Mesendoderm (in vitro differentiated cells): ENCODE data around the gene LLCFC1.

Source experiments
- DNase-seq: peaks from one replicate; pipeline ENCODE4 v3.0.0; 2013
- H2AK5ac ChIP-seq: 2 replicates; pipeline ENCODE4 v1.6.1; 2013; ENCODE audit warnings: low read length, inconsistent platforms
- H2BK120ac ChIP-seq: 2 replicates; pipeline ENCODE4 v1.6.1; 2013; ENCODE audit warnings: low read depth, mild to moderate bottlenecking, low read length, moderate library complexity, mixed read lengths
- H2BK15ac ChIP-seq: replicated peaks from 2 replicates; pipeline ENCODE4 v1.6.1; 2013; ENCODE audit warnings: low read depth, mild to moderate bottlenecking, moderate library complexity
- H2BK5ac ChIP-seq: 2 replicates; pipeline ENCODE4 v1.6.1; 2013; ENCODE audit warnings: low read length, inconsistent platforms
- H3K18ac ChIP-seq: 2 replicates; pipeline ENCODE4 v1.6.1; 2013; ENCODE audit warnings: mild to moderate bottlenecking, low read length, mixed read lengths
- H3K23ac ChIP-seq: one replicate; pipeline ENCODE4 v1.6.1; 2013; ENCODE audit warnings: low read length
- H3K27ac ChIP-seq: 2 replicates; pipeline ENCODE4 v1.5.1; 2013; ENCODE audit warnings: low read depth, mild to moderate bottlenecking, inconsistent platforms, low read length, moderate library complexity
- H3K27me3 ChIP-seq: 2 replicates; pipeline ENCODE4 v1.6.1; 2013; ENCODE audit warnings: low read length, control low read depth, mild to moderate bottlenecking, inconsistent platforms; ENCODE audit not compliant: insufficient read depth, poor library complexity
- H3K36me3 ChIP-seq: 2 replicates; pipeline ENCODE4 v1.6.1; 2013; ENCODE audit warnings: low read length, inconsistent platforms; ENCODE audit not compliant: control insufficient read depth, insufficient read depth
- H3K4ac ChIP-seq: one replicate; pipeline ENCODE4 v1.6.1; 2013; ENCODE audit warnings: low read depth, mild to moderate bottlenecking, low read length, moderate library complexity
- H3K4me1 ChIP-seq: 2 replicates; pipeline ENCODE4 v1.6.1; 2013; ENCODE audit warnings: low read depth, low read length, inconsistent platforms; ENCODE audit not compliant: control insufficient read depth
- H3K4me2 ChIP-seq: 2 replicates; pipeline ENCODE4 v1.6.1; 2013; ENCODE audit warnings: low read length
- H3K4me3 ChIP-seq: 2 replicates; pipeline ENCODE4 v1.5.1; 2013; ENCODE audit warnings: mild to moderate bottlenecking, low read length
- H3K56ac ChIP-seq: one replicate; pipeline ENCODE4 v1.6.1; 2013; ENCODE audit warnings: low read length
- H3K79me1 ChIP-seq: 2 replicates; pipeline ENCODE4 v1.6.1; 2013; ENCODE audit warnings: low read length, inconsistent platforms
- H3K79me2 ChIP-seq: 2 replicates; pipeline ENCODE4 v1.6.1; 2013; ENCODE audit warnings: mild to moderate bottlenecking, low read length; ENCODE audit not compliant: control insufficient read depth, insufficient read depth
- H3K9ac ChIP-seq: 2 replicates; pipeline ENCODE4 v1.6.1; 2013; ENCODE audit warnings: low read length, inconsistent platforms
- H4K5ac ChIP-seq: one replicate; pipeline ENCODE4 v1.6.1; 2013; ENCODE audit warnings: low read length
- H4K8ac ChIP-seq: one replicate; pipeline ENCODE4 v1.6.1; 2013; ENCODE audit warnings: low read depth, mild to moderate bottlenecking, control low read depth, low read length, moderate library complexity
- WGBS: extraction: QIAGEN DNeasy Blood & Tissue Kit; methylation state at CpG from one replicate; pipeline ENCODE4 v1.1.7; 2013; ENCODE audit warnings: low lambda C conversion rate, missing lambda C conversion rate; ENCODE audit not compliant: insufficient coverage; ENCODE audit errors: extremely low coverage; 5-methylcytosine and 5-hydroxymethylcytosine counted together

The LLCFC1 gene

DNA sequence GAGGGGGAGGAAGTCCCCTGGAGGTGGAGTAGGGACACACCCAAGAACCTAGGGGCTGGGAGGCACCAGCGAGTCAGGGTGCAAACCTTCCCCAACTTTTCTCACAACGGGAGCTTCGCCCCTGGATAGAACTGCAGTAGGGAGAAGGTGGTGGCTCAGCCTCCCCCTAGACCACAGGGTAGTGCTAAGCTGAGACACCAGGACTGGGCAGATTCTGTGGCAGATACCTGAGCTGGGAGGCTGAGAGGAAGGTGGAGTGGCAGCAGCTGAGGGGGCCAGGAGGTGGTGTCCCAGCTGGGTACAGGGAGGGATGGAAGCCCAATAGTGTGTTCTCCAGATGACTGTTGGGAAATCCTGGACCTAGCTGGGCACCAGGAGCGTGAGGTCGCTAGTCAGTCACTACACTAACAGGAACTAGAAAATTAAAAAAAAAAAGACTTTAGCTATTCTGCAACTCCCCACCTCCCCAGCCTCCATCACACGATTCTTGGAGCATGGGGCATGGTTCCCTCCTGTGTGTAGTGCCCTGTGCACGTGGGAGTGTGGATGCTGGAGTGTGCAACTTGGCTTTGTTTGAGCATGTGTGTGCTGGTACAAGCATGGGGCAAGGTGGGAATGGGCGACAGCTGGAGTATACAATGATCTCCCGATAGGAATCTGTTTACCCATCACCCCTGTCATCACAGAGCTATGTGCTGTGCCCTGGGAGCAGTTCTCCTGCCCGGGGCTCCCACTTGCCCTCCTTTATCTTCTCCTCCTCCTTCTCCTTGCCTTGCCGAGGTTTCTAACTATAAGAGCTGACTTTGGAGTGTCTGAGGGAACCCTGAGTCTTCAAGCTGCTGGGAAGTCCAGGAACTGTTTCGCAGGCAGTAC is 44.9 kb upstream of the LLCFC1 start:
- no peak overlapping the region for H2BK5ac ChIP-seq
- no peak overlapping the region for H3K23ac ChIP-seq
- H3K4me1 ChIP-seq = peaks cover 3% of the 10 kb centered on the region
- WGBS = no CpG with 5 or more reads among the region's 12 CpGs
- no peak overlapping the region for H2BK120ac ChIP-seq
- H4K5ac ChIP-seq = no peak overlapping the region
- no peaks in the 10 kb centered on the region for H3K79me2 ChIP-seq
- H3K4ac ChIP-seq = no peak overlapping the region
- H4K8ac ChIP-seq = no peak overlapping the region
- no peaks in the 10 kb centered on the region for H3K27me3 ChIP-seq
- no peaks in the 10 kb centered on the region for H3K36me3 ChIP-seq
- H3K4me2 ChIP-seq = no peak overlapping the region
- H3K56ac ChIP-seq = no peak overlapping the region
- no peak for DNase-seq
- no peak overlapping the region for H3K18ac ChIP-seq
- no peak overlapping the region for H2BK15ac ChIP-seq
- no peak overlapping the region for H3K27ac ChIP-seq
- H3K79me1 ChIP-seq = no peaks in the 10 kb centered on the region
- H2AK5ac ChIP-seq = no peak overlapping the region
- H3K9ac ChIP-seq = no peak overlapping the region
- no peak overlapping the region for H3K4me3 ChIP-seq

DNA sequence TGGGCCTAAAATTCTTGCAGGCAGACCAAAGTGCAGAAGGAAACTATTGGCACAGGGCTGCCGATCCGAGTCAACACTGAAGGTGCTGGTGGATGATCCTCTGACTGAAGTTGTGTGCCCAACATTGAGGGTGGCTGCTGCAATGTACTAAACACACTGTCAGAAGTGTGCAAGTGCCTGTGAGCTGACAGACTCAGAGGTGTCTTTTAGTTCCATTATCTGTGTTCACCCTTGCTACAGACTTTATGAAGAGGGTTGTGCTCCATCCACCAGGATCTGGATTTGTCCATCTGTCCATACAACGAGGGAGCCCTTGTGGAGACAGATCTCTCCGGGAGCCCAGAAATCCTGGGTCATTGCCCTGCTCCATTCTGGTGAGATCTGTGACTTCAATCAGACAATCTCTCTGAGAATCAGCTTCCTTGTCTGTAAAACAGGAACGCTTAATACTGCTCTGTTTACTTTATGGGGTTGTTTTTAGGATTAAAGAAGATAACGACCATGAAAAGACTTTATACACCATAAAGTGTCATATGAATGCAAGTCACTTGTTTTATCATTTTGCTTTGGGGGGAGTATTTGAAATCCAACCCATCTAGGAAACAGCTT is 44.2 kb upstream of the LLCFC1 start:
- Histone ChIP-seq H2BK5ac (no peak overlapping the region), H4K5ac (no peak overlapping the region), H3K4me1 (peaks cover 3% of the 10 kb centered on the region), H2BK15ac (no peak overlapping the region), H2AK5ac (no peak overlapping the region), H3K56ac (no peak overlapping the region), H3K27ac (no peak overlapping the region), H3K36me3 (no peaks in the 10 kb centered on the region), H3K4me3 (no peak overlapping the region), H3K79me1 (no peaks in the 10 kb centered on the region), H3K9ac (no peak overlapping the region), H3K27me3 (no peaks in the 10 kb centered on the region), H4K8ac (no peak overlapping the region), H3K23ac (no peak overlapping the region), H3K4ac (no peak overlapping the region), H3K79me2 (no peaks in the 10 kb centered on the region), H3K18ac (no peak overlapping the region), H2BK120ac (no peak overlapping the region), H3K4me2 (no peak overlapping the region)
- DNase-seq = no peak
- WGBS = no CpG with 5 or more reads among the region's 6 CpGs

DNA sequence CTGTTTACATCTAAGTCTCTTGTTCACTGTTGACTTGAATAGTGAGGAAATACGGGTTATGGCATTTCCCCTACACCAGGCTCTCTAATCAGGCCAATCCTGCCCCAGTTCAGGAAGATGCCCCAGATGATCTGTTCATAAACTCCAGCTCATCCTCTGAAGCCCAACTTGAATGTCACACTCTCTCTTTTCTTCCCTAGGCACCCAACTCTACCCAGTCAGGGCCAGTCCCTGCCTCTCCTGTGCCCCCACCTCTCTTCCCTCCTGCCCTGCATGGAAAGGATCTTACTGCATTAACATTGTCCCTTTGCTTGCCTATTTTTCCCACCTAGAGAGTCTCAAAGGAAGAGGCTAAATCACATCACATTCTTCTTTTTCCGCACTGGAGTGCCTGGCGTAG is 43.1 kb upstream of the LLCFC1 start:
- Histone ChIP-seq H3K27ac (no peak overlapping the region), H3K36me3 (no peaks in the 10 kb centered on the region), H2BK5ac (no peak overlapping the region), H2BK15ac (no peak overlapping the region), H3K56ac (no peak overlapping the region), H3K79me2 (no peaks in the 10 kb centered on the region), H4K8ac (no peak overlapping the region), H3K4me2 (no peak overlapping the region), H3K27me3 (no peaks in the 10 kb centered on the region), H3K4ac (no peak overlapping the region), H2BK120ac (no peak overlapping the region), H3K18ac (no peak overlapping the region), H3K4me3 (no peak overlapping the region), H3K23ac (no peak overlapping the region), H3K4me1 (peaks cover 3% of the 10 kb centered on the region), H3K79me1 (no peaks in the 10 kb centered on the region), H3K9ac (no peak overlapping the region), H2AK5ac (no peak overlapping the region), H4K5ac (no peak overlapping the region)
- WGBS = no CpG with 5 or more reads among the region's 3 CpGs
- DNase-seq = no peak

DNA sequence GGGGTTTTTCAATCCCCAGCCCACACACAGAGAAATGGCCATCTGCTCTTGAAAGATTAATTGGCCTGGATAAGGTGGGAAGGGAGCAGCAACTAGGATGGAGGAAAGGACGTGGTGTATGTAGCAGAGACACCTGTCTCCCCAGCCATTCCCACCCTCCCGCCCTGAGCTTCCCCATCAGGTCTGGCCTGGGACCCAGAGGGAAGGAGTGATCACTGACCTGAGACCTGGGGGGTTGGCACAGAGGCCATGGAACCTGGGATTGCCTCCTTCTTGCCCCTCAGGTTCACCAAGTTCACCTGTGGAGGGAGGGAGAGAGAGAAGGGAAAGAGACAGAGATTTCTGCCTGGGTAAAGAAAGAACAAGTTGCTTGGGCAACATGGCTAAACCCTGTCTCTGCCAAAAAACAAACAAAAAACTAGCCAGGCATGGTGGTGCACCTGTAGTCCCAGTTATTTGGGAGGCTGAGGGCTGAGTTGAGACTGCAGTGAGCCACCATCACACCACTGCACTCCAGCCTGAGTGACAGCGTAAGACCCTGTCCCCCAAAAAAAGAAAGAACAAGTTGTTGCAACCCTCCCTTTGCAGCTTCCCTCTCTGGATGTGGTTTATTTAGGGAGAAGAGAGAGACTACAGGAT is 42.4 kb upstream of the LLCFC1 start:
- Histone ChIP-seq H3K27ac (no peak overlapping the region), H3K4me2 (no peak overlapping the region), H3K9ac (no peak overlapping the region), H3K23ac (no peak overlapping the region), H3K27me3 (no peaks in the 10 kb centered on the region), H2BK15ac (no peak overlapping the region), H3K4ac (no peak overlapping the region), H3K4me3 (no peak overlapping the region), H3K18ac (no peak overlapping the region), H4K8ac (no peak overlapping the region), H3K4me1 (peaks cover 3% of the 10 kb centered on the region), H3K79me1 (no peaks in the 10 kb centered on the region), H2BK120ac (no peak overlapping the region), H3K79me2 (no peaks in the 10 kb centered on the region), H3K36me3 (no peaks in the 10 kb centered on the region), H2BK5ac (no peak overlapping the region), H2AK5ac (no peak overlapping the region), H4K5ac (no peak overlapping the region), H3K56ac (no peak overlapping the region)
- DNase-seq = no peak
- no CpG with 5 or more reads among the region's 3 CpGs for WGBS

DNA sequence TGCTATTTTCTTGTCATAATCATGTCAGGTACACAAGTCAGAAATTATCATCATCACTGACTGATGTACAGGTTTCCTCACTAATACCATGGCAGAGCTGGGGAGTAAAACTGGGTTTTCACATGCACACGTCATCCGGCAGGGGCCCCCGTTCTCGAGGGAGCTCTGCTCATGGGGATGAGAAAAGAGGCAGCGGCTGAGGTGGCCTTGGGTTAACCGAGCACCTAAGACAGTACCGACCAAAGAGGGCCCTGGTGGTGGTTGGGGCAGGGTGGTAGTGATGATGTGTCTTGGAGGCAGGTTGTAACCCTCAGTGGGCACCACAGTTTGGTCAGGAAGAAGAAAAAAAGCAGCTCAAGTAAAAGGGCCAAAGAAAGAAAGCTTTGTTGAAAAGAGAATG is 41.6 kb upstream of the LLCFC1 start:
- Histone ChIP-seq H3K79me2 (no peaks in the 10 kb centered on the region), H3K4ac (no peak overlapping the region), H3K18ac (no peak overlapping the region), H3K27ac (no peak overlapping the region), H3K79me1 (no peaks in the 10 kb centered on the region), H3K4me1 (peaks cover 3% of the 10 kb centered on the region), H3K56ac (no peak overlapping the region), H2AK5ac (no peak overlapping the region), H3K23ac (no peak overlapping the region), H3K27me3 (no peaks in the 10 kb centered on the region), H3K4me3 (no peak overlapping the region), H2BK5ac (no peak overlapping the region), H4K8ac (no peak overlapping the region), H2BK15ac (no peak overlapping the region), H2BK120ac (no peak overlapping the region), H4K5ac (no peak overlapping the region), H3K9ac (no peak overlapping the region), H3K36me3 (no peaks in the 10 kb centered on the region), H3K4me2 (no peak overlapping the region)
- DNase-seq = no peak
- no CpG with 5 or more reads among the region's 7 CpGs for WGBS
